ENCODE results near the gene AOPEP. TPM values are rescaled to one million over a fixed set of nuclear protein-coding genes. Genes with fewer than 3 reads are reported as not detected.

The AOPEP gene
- total RNA-seq, 1 experiment from 2014 or later = 15.0 TPM

GRCh38 chr9:94888775-94889174, 162.3 kb downstream of the AOPEP start:
- no peak overlapping the region for H2BK120ac ChIP-seq (ENCODE audit: low read depth, low read length, poor library complexity, severe bottlenecking)
- no peak overlapping the region for H3K18ac ChIP-seq (ENCODE audit: insufficient read length, low read depth, low read length)
- H2BK20ac ChIP-seq (ENCODE audit: low read depth, low read length, poor library complexity, severe bottlenecking) = no peak overlapping the region
- H3K56ac ChIP-seq (ENCODE audit: insufficient read length, low read depth, low read length) = no peak overlapping the region
- H2BK5ac ChIP-seq (ENCODE audit: insufficient read length, low read length) = no peak overlapping the region
- H3K4ac ChIP-seq (ENCODE audit: low read depth, low read length) = no peak overlapping the region
- H3K23ac ChIP-seq (ENCODE audit: insufficient read length, low read depth, low read length) = no peak overlapping the region
- H3K4me2 ChIP-seq (ENCODE audit: insufficient read depth, insufficient read length, low read length) = no peak overlapping the region
- no peak overlapping the region for H3K27ac ChIP-seq (ENCODE audit: insufficient read length, low read depth, low read length)
- no peaks in the 10 kb centered on the region for H4K20me1 ChIP-seq (ENCODE audit: control insufficient read depth, insufficient read depth, insufficient read length)
- H3K79me1 ChIP-seq (ENCODE audit: insufficient read depth, low read depth, low read length, poor library complexity, severe bottlenecking) = no peaks in the 10 kb centered on the region
- Mint-ChIP-seq H3K4me3 (no peak overlapping the region), H3K36me3 (ENCODE audit: insufficient read depth in 1 of 3, low read depth in 3 of 3) (peaks cover 5 to 15% (median 9%) of the 10 kb centered on the region in 3 experiments; a peak in 6 of 7 replicates), H3K9me3 (peaks cover 10 to 12% of the 10 kb centered on the region in 2 experiments; a peak in 4 of 5 replicates), H3K4me1 (peaks cover 3% of the 10 kb centered on the region in 2 experiments), H3K27me3 (ENCODE audit: low read depth) (no peaks in the 10 kb centered on the region), H3K27ac (no peak overlapping the region)
- no peak for TF ChIP-seq CTCF (conservative IDR thresholded peaks at IDR 0.05)
- H2AFZ ChIP-seq (ENCODE audit: low read length) = no peak overlapping the region
- no peak overlapping the region for H2BK12ac ChIP-seq (ENCODE audit: insufficient read length, low read depth, low read length)
- no peak overlapping the region for H2BK15ac ChIP-seq (ENCODE audit: low read depth, low read length)
- H3K14ac ChIP-seq (ENCODE audit: insufficient read depth, low read length) = no peak overlapping the region
- no peak for DNase-seq
- H3T11ph ChIP-seq (ENCODE audit: low read length) = no peak overlapping the region
- H4K91ac ChIP-seq (ENCODE audit: insufficient read length, low read depth, low read length) = no peak overlapping the region
- no peak overlapping the region for H4K8ac ChIP-seq (replicated peaks; ENCODE audit: insufficient read length, low read depth, low read length)
- H3K23me2 ChIP-seq (ENCODE audit: insufficient read length, low read depth, low read length, poor library complexity, severe bottlenecking) = no peaks in the 10 kb centered on the region
- H3K9me3 ChIP-seq (ENCODE audit: control insufficient read depth, low read depth, low read length) = no peaks in the 10 kb centered on the region
- H3K4me1 ChIP-seq (ENCODE audit: insufficient read depth, low read length) = no peaks in the 10 kb centered on the region
- H3K27me3 ChIP-seq (ENCODE audit: insufficient read depth, low read length) = no peaks in the 10 kb centered on the region
- H3K9ac ChIP-seq (ENCODE audit: extremely low read depth, insufficient read length, low read length) = no peak overlapping the region
- no peak overlapping the region for H4K5ac ChIP-seq (ENCODE audit: insufficient read length, low read depth, low read length)
- no peaks in the 10 kb centered on the region for H3K79me2 ChIP-seq (ENCODE audit: insufficient read depth, low read length)
- no CpG with 5 or more reads among the region's 8 CpGs for WGBS (ENCODE audit: extremely low coverage, insufficient read length, low lambda C conversion rate)
- H2AK5ac ChIP-seq (ENCODE audit: insufficient read length, low read length) = no peak overlapping the region
